Neural cell (in vitro differentiated cells): ENCODE results near the gene CMTM5. TPM values are rescaled to one million over a fixed set of nuclear protein-coding genes. Genes with fewer than 3 reads are reported as not detected.

ENCODE experiments used
- H2AFZ ChIP-seq: fragments of 200-600, 300-800 bp; sonication (generic), shearing (Covaris generic); 2 replicates; pipeline ENCODE4 v1.6.0; 2014; ENCODE audit warnings: low read depth, mild to moderate bottlenecking, antibody characterized with exemption, low read length, moderate library complexity
- H3F3A ChIP-seq: fragments of 200-600 bp; shearing (Covaris generic); 2 replicates; pipeline ENCODE4 v1.6.1; 2016; ENCODE audit warnings: mild to moderate bottlenecking, moderate library complexity, mixed read lengths, antibody characterized with exemption, low read length; ENCODE audit not compliant: insufficient read depth, poor library complexity, severe bottlenecking
- H3K27ac ChIP-seq: fragments of 200-600, 300-800 bp; sonication (generic), shearing (Covaris generic); 2 replicates; pipeline ENCODE4 v1.5.1; 2014; ENCODE audit warnings: mild to moderate bottlenecking, low read length, moderate library complexity
- H3K27me3 ChIP-seq: fragments of 300-800, 200-600 bp; sonication (generic), shearing (Covaris generic); 2 replicates; pipeline ENCODE4 v1.6.0; 2014; ENCODE audit warnings: mild to moderate bottlenecking, low read depth, low read length, moderate library complexity; ENCODE audit not compliant: insufficient read depth
- H3K36me3 ChIP-seq: fragments of 300-800, 200-600 bp; sonication (generic), shearing (Covaris generic); 2 replicates; pipeline ENCODE4 v1.5.1; 2014; ENCODE audit warnings: mild to moderate bottlenecking, antibody characterized with exemption, low read length, moderate library complexity; ENCODE audit not compliant: insufficient read depth
- H3K4me2 ChIP-seq: fragments of 300-800, 200-600 bp; sonication (generic), shearing (Covaris generic); 2 replicates; pipeline ENCODE4 v1.6.0; 2014; ENCODE audit warnings: mild to moderate bottlenecking, low read length
- H3K4me3 ChIP-seq: fragments of 300-800, 200-600 bp; sonication (generic), shearing (Covaris generic); 2 replicates; pipeline ENCODE4 v1.5.1; 2014; ENCODE audit warnings: mild to moderate bottlenecking, low read length, moderate library complexity
- H3K79me2 ChIP-seq: fragments of 200-600 bp; shearing (Covaris generic); replicated peaks from 2 replicates; pipeline ENCODE4 v1.6.0; 2014; ENCODE audit warnings: mild to moderate bottlenecking, low read length, moderate library complexity; ENCODE audit not compliant: insufficient read depth
- H3K9ac ChIP-seq: fragments of 300-800, 200-600 bp; sonication (generic), shearing (Covaris generic); 2 replicates; pipeline ENCODE4 v1.6.1; 2016; ENCODE audit warnings: mild to moderate bottlenecking, low read length, mixed read lengths
- H3K9me2 ChIP-seq: fragments of 200-600 bp; shearing (Covaris generic); 2 replicates; pipeline ENCODE4 v1.6.1; 2016; ENCODE audit warnings: mild to moderate bottlenecking, low read length, mixed read lengths; ENCODE audit not compliant: insufficient read depth
- H3K9me3 ChIP-seq: fragments of 200-600, 300-800 bp; sonication (generic), shearing (Covaris generic); 2 replicates; pipeline ENCODE4 v1.6.1; 2016; ENCODE audit warnings: mild to moderate bottlenecking, mixed run types, low read length, moderate library complexity, mixed read lengths
- H4K20me1 ChIP-seq: fragments of 200-600 bp; shearing (Covaris generic); 2 replicates; pipeline ENCODE4 v1.6.1; 2016; ENCODE audit warnings: mild to moderate bottlenecking, mixed run types; ENCODE audit not compliant: insufficient read depth
- CTCF ChIP-seq: fragments of 450-650 bp; IDR thresholded peaks from 2 replicates; pipeline ENCODE4 v1.5.1; 2014; ENCODE audit warnings: antibody characterized with exemption, mild to moderate bottlenecking, moderate library complexity; ENCODE audit not compliant: poor library complexity, severe bottlenecking
- EP300 ChIP-seq: fragments of 450-650 bp; conservative IDR thresholded peaks from 2 replicates; pipeline ENCODE4 v1.6.1; 2014; ENCODE audit warnings: antibody characterized with exemption, mild to moderate bottlenecking, moderate library complexity; ENCODE audit not compliant: poor library complexity, severe bottlenecking
- EZH2 ChIP-seq: fragments of 200-600, 300-800 bp; shearing (Covaris generic), sonication (generic); IDR thresholded peaks from 2 replicates; pipeline ENCODE4 v1.6.1; 2014; ENCODE audit warnings: antibody characterized with exemption, low read length, borderline replicate concordance, mild to moderate bottlenecking; ENCODE audit not compliant: insufficient read depth, poor library complexity, severe bottlenecking
- POLR2AphosphoS5 ChIP-seq: IDR thresholded peaks from 2 replicates; pipeline ENCODE4 v1.6.1; 2012
- RAD21 ChIP-seq: fragments of 450-650 bp; conservative IDR thresholded peaks from 2 replicates; pipeline ENCODE4 v1.6.1; 2014; ENCODE audit warnings: antibody characterized with exemption, mild to moderate bottlenecking, moderate library complexity
- REST ChIP-seq: IDR thresholded peaks from 2 replicates; pipeline ENCODE4 v1.6.1; 2012; ENCODE audit warnings: borderline replicate concordance
- SMC3 ChIP-seq: fragments of 450-650 bp; conservative IDR thresholded peaks from 2 replicates; pipeline ENCODE4 v1.6.1; 2014; ENCODE audit warnings: antibody characterized with exemption, mild to moderate bottlenecking, moderate library complexity; ENCODE audit not compliant: poor library complexity
- TAF1 ChIP-seq: IDR thresholded peaks from 2 replicates; pipeline ENCODE4 v1.6.1; 2012; ENCODE audit warnings: low read depth
- polyA plus RNA-seq: library from polyadenylated mRNA; depleted of rRNA; stranded (reverse); fragments of >200 nt; gene quantifications from 2 replicates; pipeline ENCODE4 v1.2.3, GENCODE V29; 2014

The CMTM5 gene
- polyA plus RNA-seq, 1 donor from 2014 or later, result not detected

- H3K4me3 ChIP-seq, result no peak overlapping the region
- H4K20me1 ChIP-seq, result no peaks in the 10 kb centered on the region
- no peak overlapping the region for H3K4me2 ChIP-seq
- H3K27me3 ChIP-seq, result no peaks in the 10 kb centered on the region
- no peak overlapping the region for H3K27ac ChIP-seq
- no peaks in the 10 kb centered on the region for H3K9me3 ChIP-seq
- no peak overlapping the region for H2AFZ ChIP-seq
- no peaks in the 10 kb centered on the region for H3K79me2 ChIP-seq
- H3K9me2 ChIP-seq, result no peaks in the 10 kb centered on the region
- no peak overlapping the region for H3K9ac ChIP-seq
- no peak for TF ChIP-seq CTCF
- no peaks in the 10 kb centered on the region for H3F3A ChIP-seq
- no peaks in the 10 kb centered on the region for H3K36me3 ChIP-seq
These were observed 28.7 kb downstream of the CMTM5 start for GRCh38 chr14:23405516-23406025.

- no peaks in the 10 kb centered on the region for H3K9me2 ChIP-seq
- H3K9ac ChIP-seq, result no peak overlapping the region
- H3K4me2 ChIP-seq, result no peak overlapping the region
- H3K79me2 ChIP-seq, result no peaks in the 10 kb centered on the region
- H2AFZ ChIP-seq, result no peak overlapping the region
- no peaks in the 10 kb centered on the region for H4K20me1 ChIP-seq
- TF ChIP-seq EP300, result no peak
- TF ChIP-seq POLR2AphosphoS5, result no peak
- no peak for TF ChIP-seq REST
- no peak for TF ChIP-seq EZH2
- no peak for TF ChIP-seq TAF1
- no peak for TF ChIP-seq CTCF
- TF ChIP-seq RAD21, result no peak
- TF ChIP-seq SMC3, result no peak
- H3K9me3 ChIP-seq, result no peaks in the 10 kb centered on the region
- no peak overlapping the region for H3K4me3 ChIP-seq
- H3K36me3 ChIP-seq, result no peaks in the 10 kb centered on the region
- no peak overlapping the region for H3K27ac ChIP-seq
- no peaks in the 10 kb centered on the region for H3F3A ChIP-seq
- H3K27me3 ChIP-seq, result no peaks in the 10 kb centered on the region
These were observed 29.4 kb downstream of the CMTM5 start for GRCh38 chr14:23406244-23406643.
